ENCODE results near the gene MCF2L2. TPM values are rescaled to one million over a fixed set of nuclear protein-coding genes. Genes with fewer than 3 reads are reported as not detected.

Gene MCF2L2
- total and polyA plus RNA-seq, 9 of the 15 experiments (the other 6 are each of a cell fraction or from before 2014, with no cell fraction given) = 0.56 to 4.2 (median 3.0) TPM

GRCh38 chr3:183210862-183211341 is 217.5 kb downstream of the MCF2L2 start:
- intact Hi-C loops (cut with micrococcal nuclease) = no loop called here

More at GRCh38 chr3:183210862-183211341, 217.5 kb downstream of the MCF2L2 start:
- Histone ChIP-seq H3K4me2 (ENCODE audit: insufficient read depth, low read length) (no peak overlapping the region), H3K4me1 (replicated peaks in 1 of 2; ENCODE audit: control insufficient read depth in 2 of 2, insufficient read depth in 2 of 2, low read length in 2 of 2) (peaks cover 3 to 5% of the 10 kb centered on the region in 2 experiments; a peak in 3 of 5 replicates), H3K36me3 (ENCODE audit: control insufficient read depth, insufficient read depth, low read length) (no peaks in the 10 kb centered on the region; the same call in 2 of the 3 replicates), H3K79me2 (ENCODE audit: control insufficient read depth, insufficient read depth, low read length) (no peaks in the 10 kb centered on the region), H4K20me1 (replicated peaks; ENCODE audit: control insufficient read depth, insufficient read depth, low read length) (no peaks in the 10 kb centered on the region), H3K9me3 (replicated peaks; ENCODE audit: control insufficient read depth, insufficient read depth, low read depth, low read length) (no peaks in the 10 kb centered on the region), H3K4me3 (no peak overlapping the region), H3K27ac (ENCODE audit: extremely low read depth, low read depth, low read length) (no peak overlapping the region), H3K9ac (ENCODE audit: insufficient read depth in 1 of 2, low read depth in 2 of 2, low read length in 2 of 2) (no peak overlapping the region), H2AFZ (ENCODE audit: low read depth, low read length) (no peak overlapping the region), H3K27me3 (ENCODE audit: control insufficient read depth in 2 of 2, insufficient read depth in 2 of 2, low read length in 2 of 2) (no peaks in the 10 kb centered on the region), H3K9me1 (ENCODE audit: control insufficient read depth, insufficient read depth, low read length) (no peaks in the 10 kb centered on the region)
- no peak for ATAC-seq
- POLR2A ChIA-PET = interaction anchor here (1.4 kb wide), 1 partner anchor 11 kb away, joined by 4 read pairs; no protein-coding TSS in a partner anchor
- CTCF ChIA-PET (ENCODE audit: low intra/inter-chr PET ratio) = no interaction called here
- FAIRE-seq = no peak
- DNase-seq (ENCODE audit: extremely low read depth in 1 of 4, low spot score in 3 of 4) = no peak
- TF ChIP-seq NFRKB (IDR thresholded peaks at IDR 0.05; ENCODE audit: low read depth) (no peak), MIER1 (IDR thresholded peaks at IDR 0.05; ENCODE audit: low read depth) (no peak), MBD1 (CRISPR knock-in tag; IDR thresholded peaks at IDR 0.05) (no peak), FOXK1 (CRISPR knock-in tag; IDR thresholded peaks at IDR 0.05; ENCODE audit: borderline replicate concordance) (no peak), ARID3B (CRISPR knock-in tag; IDR thresholded peaks at IDR 0.05; ENCODE audit: borderline replicate concordance) (no peak), ZBTB49 (CRISPR knock-in tag; IDR thresholded peaks at IDR 0.05; ENCODE audit: borderline replicate concordance) (no peak), RBBP5 (IDR thresholded peaks at IDR 0.05; ENCODE audit: borderline replicate concordance, insufficient read depth, low read length, poor library complexity, severe bottlenecking) (no peak)
- 39% methylated on average over 6 of the region's 9 CpGs for WGBS (ENCODE audit: insufficient coverage, low coverage, missing lambda C conversion rate)
- BruUV-seq (replicated peaks) = no TSS peak
- in situ Hi-C loops (cut with MboI) = no loop called here
